ENCODE data around the gene CXCL11. TPM values are rescaled to one million over a fixed set of nuclear protein-coding genes. Genes with fewer than 3 reads are reported as not detected.

CXCL11 gene
- total and polyA plus RNA-seq, 2 experiments from 2014 or later, result 0.81 to 1.9 TPM

GRCh38 chr4:76061982-76062381 is 26.1 kb upstream of the CXCL11 start:
- Histone ChIP-seq H3K4me3 (no peak overlapping the region), H2AFZ (no peak overlapping the region), H3K36me3 (ENCODE audit: insufficient read depth) (no peaks in the 10 kb centered on the region), H3K4me2 (no peak overlapping the region), H3K27ac (ENCODE audit: low read depth) (no peak overlapping the region), H4K20me1 (replicated peaks; ENCODE audit: insufficient read depth) (no peaks in the 10 kb centered on the region), H3K79me2 (replicated peaks; ENCODE audit: insufficient read depth) (no peaks in the 10 kb centered on the region), H3K9me2 (ENCODE audit: insufficient read depth) (no peaks in the 10 kb centered on the region), H3K4me1 (ENCODE audit: insufficient read depth) (no peaks in the 10 kb centered on the region), H3K27me3 (ENCODE audit: insufficient read depth) (no peaks in the 10 kb centered on the region), H3F3A (replicated peaks; ENCODE audit: low read depth) (no peaks in the 10 kb centered on the region)
- Mint-ChIP-seq H3K4me1 (peaks cover 5% of the 10 kb centered on the region; the same call in 1 of the 3 replicates), H3K4me3 (no peak overlapping the region), H3K9me3 (peaks cover 6% of the 10 kb centered on the region), H3K36me3 (ENCODE audit: low read depth) (peaks cover 6% of the 10 kb centered on the region), H3K27ac (no peak overlapping the region), H3K27me3 (ENCODE audit: insufficient read depth, low read depth, poor library complexity) (no peaks in the 10 kb centered on the region)
- ATAC-seq (no peak), DNase-seq (ENCODE audit: low spot score) (no peak)
- no peak for TF ChIP-seq EZH2 (IDR thresholded peaks at IDR 0.05; ENCODE audit: low read depth, unreplicated experiment)

GRCh38 chr4:76061421-76061820 is 25.6 kb upstream of the CXCL11 start:
- Mint-ChIP-seq H3K27me3 (ENCODE audit: insufficient read depth, low read depth, poor library complexity) (peaks cover 1% of the 10 kb centered on the region), H3K4me1 (peaks cover 6% of the 10 kb centered on the region; the same call in 2 of the 3 replicates), H3K27ac (no peak overlapping the region), H3K4me3 (no peak overlapping the region), H3K36me3 (ENCODE audit: low read depth) (peaks cover 6% of the 10 kb centered on the region), H3K9me3 (peaks cover 6% of the 10 kb centered on the region)
- Histone ChIP-seq H3K79me2 (replicated peaks; ENCODE audit: insufficient read depth) (no peaks in the 10 kb centered on the region), H4K20me1 (replicated peaks; ENCODE audit: insufficient read depth) (no peaks in the 10 kb centered on the region), H3F3A (replicated peaks; ENCODE audit: low read depth) (no peaks in the 10 kb centered on the region), H3K9me2 (ENCODE audit: insufficient read depth) (no peaks in the 10 kb centered on the region), H3K4me3 (no peak overlapping the region), H3K27ac (ENCODE audit: low read depth) (no peak overlapping the region), H3K27me3 (ENCODE audit: insufficient read depth) (no peaks in the 10 kb centered on the region), H3K4me2 (no peak overlapping the region), H3K4me1 (ENCODE audit: insufficient read depth) (peaks cover under 1% of the 10 kb centered on the region; the same call in 1 of the 2 replicates), H2AFZ (no peak overlapping the region), H3K36me3 (ENCODE audit: insufficient read depth) (no peaks in the 10 kb centered on the region)
- DNase-seq (ENCODE audit: low spot score), result no peak
- no peak for ATAC-seq
- TF ChIP-seq EZH2 (IDR thresholded peaks at IDR 0.05; ENCODE audit: low read depth, unreplicated experiment) (no peak), CTCF (conservative IDR thresholded peaks at IDR 0.05; ENCODE audit: low read depth in 2 of 2) (no peak), ZNF462 (CRISPR knock-in tag; IDR thresholded peaks at IDR 0.05) (no peak), ZNF331 (CRISPR knock-in tag; IDR thresholded peaks at IDR 0.05; ENCODE audit: low read depth) (no peak), ZNF114 (CRISPR knock-in tag; IDR thresholded peaks at IDR 0.05) (no peak), EZH2phosphoT487 (IDR thresholded peaks at IDR 0.05; ENCODE audit: unreplicated experiment) (no peak), POLR2AphosphoS5 (IDR thresholded peaks at IDR 0.05; ENCODE audit: low read depth) (no peak), REST (IDR thresholded peaks at IDR 0.05; ENCODE audit: unreplicated experiment) (no peak), ETS1 (IDR thresholded peaks at IDR 0.05) (no peak)
